ENCODE data around the gene WSCD2. TPM values are rescaled to one million over a fixed set of nuclear protein-coding genes. Genes with fewer than 3 reads are reported as not detected.

Gene WSCD2
- total RNA-seq (2012; rRNA removed) = not detected in 2 replicates

GRCh38 chr12:108129017-108129812 lies at the start of gene WSCD2:
WSCD2 (plus strand) TSS chr12:108129288; CDS start chr12:108195833, 66,545 bp downstream.
- Histone ChIP-seq H3K36me3 (ENCODE audit: insufficient read depth, low read length) (no peaks in the 10 kb centered on the region), H3K9ac (ENCODE audit: low read depth, low read length) (no peak within 1 kb of the TSS), H3K4me2 (ENCODE audit: low read length) (peak within 1 kb of the TSS; percentile 81), H3K9me3 (replicated peaks; ENCODE audit: low read length) (no peaks in the 10 kb centered on the region), H3K27me3 (ENCODE audit: control insufficient read depth, insufficient read depth, low read length) (peaks cover 37% of the 10 kb centered on the region), H3K4me1 (ENCODE audit: control insufficient read depth, insufficient read depth, low read length) (no peaks in the 10 kb centered on the region), H3K4me3 (ENCODE audit: low read length) (peak within 1 kb of the TSS; percentile 61)

DNA sequence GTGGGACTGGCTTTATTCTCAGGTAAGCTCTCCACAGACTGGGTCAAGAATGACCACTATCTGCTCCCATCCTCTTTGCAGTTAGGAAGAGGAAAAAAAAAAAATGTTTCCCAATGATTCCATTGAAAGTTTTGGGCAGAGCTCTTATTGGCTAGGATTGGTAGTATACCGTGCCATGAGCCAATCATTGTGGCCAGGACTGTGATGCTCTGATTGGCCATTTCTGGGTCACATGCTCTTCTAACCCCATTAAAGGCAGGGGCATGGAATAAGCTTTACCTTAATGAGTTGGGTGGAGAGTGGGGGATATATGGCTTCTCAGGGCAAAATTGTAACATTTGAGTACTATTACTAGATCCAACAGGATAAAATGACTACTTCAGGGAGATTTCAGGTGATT lies 49.4 kb upstream of the WSCD2 start:
- Histone ChIP-seq H3K4me3 (ENCODE audit: low read length) (no peak overlapping the region), H3K27me3 (ENCODE audit: control insufficient read depth, insufficient read depth, low read length) (no peaks in the 10 kb centered on the region), H3K9me3 (replicated peaks; ENCODE audit: low read length) (no peaks in the 10 kb centered on the region), H3K36me3 (ENCODE audit: insufficient read depth, low read length) (no peaks in the 10 kb centered on the region), H3K4me1 (ENCODE audit: control insufficient read depth, insufficient read depth, low read length) (no peaks in the 10 kb centered on the region), H3K9ac (ENCODE audit: low read depth, low read length) (no peak overlapping the region), H3K4me2 (ENCODE audit: low read length) (no peak overlapping the region)

- Histone ChIP-seq H3K9me3 (replicated peaks; ENCODE audit: low read length) (no peaks in the 10 kb centered on the region), H3K4me2 (ENCODE audit: low read length) (no peak overlapping the region), H3K36me3 (ENCODE audit: insufficient read depth, low read length) (no peaks in the 10 kb centered on the region), H3K4me1 (ENCODE audit: control insufficient read depth, insufficient read depth, low read length) (no peaks in the 10 kb centered on the region), H3K27me3 (ENCODE audit: control insufficient read depth, insufficient read depth, low read length) (no peaks in the 10 kb centered on the region), H3K9ac (ENCODE audit: low read depth, low read length) (no peak overlapping the region), H3K4me3 (ENCODE audit: low read length) (no peak overlapping the region)
These were observed 48.7 kb upstream of the WSCD2 start for GRCh38 chr12:108080363-108080762.

- Histone ChIP-seq H3K9me3 (replicated peaks; ENCODE audit: low read length) (no peaks in the 10 kb centered on the region), H3K36me3 (ENCODE audit: insufficient read depth, low read length) (no peaks in the 10 kb centered on the region), H3K4me3 (ENCODE audit: low read length) (no peak overlapping the region), H3K27me3 (ENCODE audit: control insufficient read depth, insufficient read depth, low read length) (no peaks in the 10 kb centered on the region), H3K4me2 (ENCODE audit: low read length) (no peak overlapping the region), H3K9ac (ENCODE audit: low read depth, low read length) (no peak overlapping the region), H3K4me1 (ENCODE audit: control insufficient read depth, insufficient read depth, low read length) (no peaks in the 10 kb centered on the region)
These were observed 46.6 kb upstream of the WSCD2 start for GRCh38 chr12:108082485-108082884.

DNA sequence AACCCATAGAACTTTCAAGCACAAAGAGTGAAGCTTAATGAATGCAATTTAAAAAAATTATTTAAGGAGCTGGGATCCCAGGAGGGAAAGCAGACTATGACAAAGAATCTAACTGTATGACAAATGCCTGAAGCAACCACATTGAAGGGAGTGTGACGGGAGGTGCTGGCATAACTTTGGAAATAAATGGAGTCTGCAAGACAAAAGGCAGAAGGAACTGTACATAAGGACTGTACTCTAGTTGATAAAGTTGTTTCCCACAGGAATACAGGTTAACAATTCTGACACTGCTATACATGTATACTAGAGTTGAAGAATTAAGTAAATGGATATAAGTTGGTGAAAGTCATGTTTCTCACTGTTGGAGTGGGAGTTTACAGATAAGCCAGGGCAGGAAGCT lies 41.2 kb upstream of the WSCD2 start:
- H3K27me3 ChIP-seq (ENCODE audit: control insufficient read depth, insufficient read depth, low read length) = no peaks in the 10 kb centered on the region
- H3K9me3 ChIP-seq (replicated peaks; ENCODE audit: low read length) = no peaks in the 10 kb centered on the region
- no peak overlapping the region for H3K4me2 ChIP-seq (ENCODE audit: low read length)
- no peaks in the 10 kb centered on the region for H3K36me3 ChIP-seq (ENCODE audit: insufficient read depth, low read length)
- H3K4me1 ChIP-seq (ENCODE audit: control insufficient read depth, insufficient read depth, low read length) = no peaks in the 10 kb centered on the region
- H3K4me3 ChIP-seq (ENCODE audit: low read length) = no peak overlapping the region
- no peak overlapping the region for H3K9ac ChIP-seq (ENCODE audit: low read depth, low read length)

GRCh38 chr12:108090107-108090899 lies 38.8 kb upstream of the WSCD2 start:
- no peaks in the 10 kb centered on the region for H3K27me3 ChIP-seq (ENCODE audit: control insufficient read depth, insufficient read depth, low read length)

DNA sequence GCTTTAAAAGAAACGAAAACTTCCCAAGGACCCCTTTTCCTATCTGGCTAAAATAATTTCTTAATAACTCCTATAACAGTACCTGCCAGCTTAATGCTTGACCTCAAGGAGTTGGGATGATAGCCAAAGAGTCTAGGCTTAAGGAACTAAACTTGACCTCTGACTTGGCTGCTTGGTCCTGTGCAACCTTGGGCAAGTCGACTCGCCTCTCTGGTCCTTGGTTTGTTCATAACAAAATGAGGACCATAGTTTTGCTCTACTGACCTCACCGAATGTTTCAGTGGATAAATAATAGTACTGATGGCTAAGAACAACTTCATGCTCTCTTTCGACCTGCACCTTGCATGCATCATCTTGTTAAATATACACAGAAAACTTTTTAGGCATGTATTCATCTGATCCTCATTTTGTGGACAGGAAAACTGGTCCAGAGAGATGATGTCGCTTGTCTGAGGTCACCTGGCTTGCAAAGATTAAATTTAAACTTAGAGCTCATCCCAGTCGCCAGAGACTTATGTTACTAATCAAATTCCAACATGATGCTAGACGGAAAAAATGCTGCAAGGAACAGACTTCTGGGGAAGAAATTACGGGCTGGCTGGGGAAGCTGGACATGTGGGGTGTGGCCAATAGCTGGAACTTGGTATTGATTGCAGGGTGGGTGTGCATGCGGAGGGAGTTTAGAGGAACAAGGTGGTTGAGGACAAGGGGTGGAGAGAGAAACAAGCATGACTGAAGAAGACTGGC lies 38.0 kb upstream of the WSCD2 start:
- H3K9ac ChIP-seq (ENCODE audit: low read depth, low read length) = no peak overlapping the region
- no peaks in the 10 kb centered on the region for H3K4me1 ChIP-seq (ENCODE audit: control insufficient read depth, insufficient read depth, low read length)
- H3K27me3 ChIP-seq (ENCODE audit: control insufficient read depth, insufficient read depth, low read length) = no peaks in the 10 kb centered on the region
- no peaks in the 10 kb centered on the region for H3K36me3 ChIP-seq (ENCODE audit: insufficient read depth, low read length)
- no peak overlapping the region for H3K4me2 ChIP-seq (ENCODE audit: low read length)
- no peaks in the 10 kb centered on the region for H3K9me3 ChIP-seq (replicated peaks; ENCODE audit: low read length)
- no peak overlapping the region for H3K4me3 ChIP-seq (ENCODE audit: low read length)

More at GRCh38 chr12:108090107-108090899, 38.8 kb upstream of the WSCD2 start:
- Histone ChIP-seq H3K4me1 (ENCODE audit: control insufficient read depth, insufficient read depth, low read length) (no peaks in the 10 kb centered on the region), H3K4me3 (ENCODE audit: low read length) (no peak overlapping the region), H3K9ac (ENCODE audit: low read depth, low read length) (no peak overlapping the region), H3K9me3 (replicated peaks; ENCODE audit: low read length) (no peaks in the 10 kb centered on the region), H3K4me2 (ENCODE audit: low read length) (no peak overlapping the region), H3K36me3 (ENCODE audit: insufficient read depth, low read length) (no peaks in the 10 kb centered on the region)

DNA sequence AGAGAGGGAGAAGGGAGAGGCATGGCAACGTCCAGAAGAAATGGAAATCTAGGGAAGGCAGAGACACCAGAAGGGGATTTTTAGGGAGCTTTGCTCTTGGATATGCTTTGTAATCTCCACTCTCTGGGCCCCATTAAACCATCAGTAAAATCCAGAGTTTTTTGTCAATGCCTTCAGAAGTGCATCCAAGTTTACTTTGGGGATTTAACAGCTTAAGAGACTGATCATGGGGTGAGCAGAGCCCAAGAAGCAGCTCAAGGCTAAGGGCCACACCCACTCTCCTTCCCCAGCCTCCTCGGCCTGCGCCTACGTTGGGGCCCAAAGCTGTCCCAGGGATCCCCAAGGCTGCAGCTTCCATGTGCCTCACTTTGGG lies 37.4 kb upstream of the WSCD2 start:
- Histone ChIP-seq H3K9ac (ENCODE audit: low read depth, low read length) (no peak overlapping the region), H3K27me3 (ENCODE audit: control insufficient read depth, insufficient read depth, low read length) (no peaks in the 10 kb centered on the region), H3K9me3 (replicated peaks; ENCODE audit: low read length) (no peaks in the 10 kb centered on the region), H3K4me1 (ENCODE audit: control insufficient read depth, insufficient read depth, low read length) (no peaks in the 10 kb centered on the region), H3K4me2 (ENCODE audit: low read length) (no peak overlapping the region), H3K36me3 (ENCODE audit: insufficient read depth, low read length) (no peaks in the 10 kb centered on the region), H3K4me3 (ENCODE audit: low read length) (no peak overlapping the region)

- Histone ChIP-seq H3K9me3 (replicated peaks; ENCODE audit: low read length) (no peaks in the 10 kb centered on the region), H3K4me3 (ENCODE audit: low read length) (no peak overlapping the region), H3K4me2 (ENCODE audit: low read length) (no peak overlapping the region), H3K4me1 (ENCODE audit: control insufficient read depth, insufficient read depth, low read length) (no peaks in the 10 kb centered on the region), H3K36me3 (ENCODE audit: insufficient read depth, low read length) (no peaks in the 10 kb centered on the region), H3K9ac (ENCODE audit: low read depth, low read length) (no peak overlapping the region), H3K27me3 (ENCODE audit: control insufficient read depth, insufficient read depth, low read length) (no peaks in the 10 kb centered on the region)
These were observed 35.9 kb upstream of the WSCD2 start for GRCh38 chr12:108093209-108093608.

GRCh38 chr12:108094056-108094649 lies 34.9 kb upstream of the WSCD2 start:
- Histone ChIP-seq H3K4me2 (ENCODE audit: low read length) (no peak overlapping the region), H3K9ac (ENCODE audit: low read depth, low read length) (no peak overlapping the region), H3K9me3 (replicated peaks; ENCODE audit: low read length) (no peaks in the 10 kb centered on the region), H3K36me3 (ENCODE audit: insufficient read depth, low read length) (no peaks in the 10 kb centered on the region), H3K4me3 (ENCODE audit: low read length) (no peak overlapping the region), H3K4me1 (ENCODE audit: control insufficient read depth, insufficient read depth, low read length) (no peaks in the 10 kb centered on the region), H3K27me3 (ENCODE audit: control insufficient read depth, insufficient read depth, low read length) (no peaks in the 10 kb centered on the region)

All from skeletal muscle satellite cell (primary cell).